Endothelial cell of umbilical vein (primary cell): ENCODE measurements around the gene NFATC3. TPM values are rescaled to one million over a fixed set of nuclear protein-coding genes. Genes with fewer than 3 reads are reported as not detected.
A peak's percentile ranks its signal among the peaks of the same experiment; 100 is the strongest.
"Not testable (repeated sequence)": the region's sequence is repeated elsewhere in the genome, so short reads cannot be mapped to it uniquely, and the experiment has no call there.

Experiments used
- BruUV-seq: library from RNA; stranded (reverse); fragments of 400-500 nt; replicated peaks from 2 replicates; lab custom pipeline; 2021; lab: Mats Ljungman, UMichigan
- CTCF ChIA-PET: fragments of 300-600, 350-600 bp; sonication (Branson Sonifier 250); formaldehyde crosslinking; loops from one replicate; lab custom pipeline; 2021; ENCODE audit warnings: antibody characterized with exemption, inconsistent platforms; lab: Charles Lee
- POLR2A ChIA-PET: fragments of 300-600, 350-600 bp; sonication (Branson Sonifier 250); formaldehyde crosslinking; loops from one replicate; lab custom pipeline; 2021; ENCODE audit warnings: antibody characterized with exemption, inconsistent platforms; lab: Charles Lee
- DNase-seq: peaks from one replicate; pipeline ENCODE4 v3.0.0-alpha.2; 2011; ENCODE audit warnings: low read depth, low spot score
- FAIRE-seq: peaks from 2 replicates; lab custom pipeline; 2011; peaks lifted over from hg19 to GRCh38; lab: Jason Lieb, UNC
- H2AFZ ChIP-seq: 2 replicates; pipeline ENCODE4 v1.6.0; 2012; ENCODE audit warnings: low read depth, low read length, control low read depth, inconsistent platforms
- H3K27ac ChIP-seq: 2 replicates; pipeline ENCODE4 v1.5.1; 2011; ENCODE audit warnings: low read depth, mild to moderate bottlenecking, control low read depth, low read length, moderate library complexity; ENCODE audit not compliant: insufficient read depth
- H3K27me3 ChIP-seq, 2 experiments: 2 replicates each; pipeline versions ENCODE4 v1.6.0 to v1.6.1; 2011; ENCODE audit warnings: low read length in 2 of 2, mixed read lengths in 1 of 2; ENCODE audit not compliant: control insufficient read depth in 2 of 2, insufficient read depth in 2 of 2
- H3K36me3 ChIP-seq, 2 experiments: 2 replicates in 1 of 2; 3 replicates in 1 of 2; pipeline ENCODE4 v1.5.1; 2011; ENCODE audit warnings: low read length in 2 of 2, mild to moderate bottlenecking in 1 of 2, moderate library complexity in 1 of 2; ENCODE audit not compliant: control insufficient read depth in 2 of 2, insufficient read depth in 2 of 2; ENCODE audit errors: extremely low read depth in 1 of 2
- H3K4me1 ChIP-seq: 3 replicates; pipeline ENCODE4 v1.5.1; 2011; ENCODE audit warnings: mild to moderate bottlenecking, low read length; ENCODE audit not compliant: control insufficient read depth, insufficient read depth; ENCODE audit errors: extremely low read depth
- H3K4me2 ChIP-seq: 2 replicates; pipeline ENCODE4 v1.6.1; 2011; ENCODE audit warnings: low read length, control low read depth, mixed read lengths; ENCODE audit not compliant: insufficient read depth
- H3K4me3 ChIP-seq, 3 experiments: fragments of 200-600 bp in 1 of 3; sonication (generic), shearing (Covaris generic) in 1 of 3; replicated peaks in 1 of 3; 2 replicates each; pipeline ENCODE4 v1.5.1; 2011 to 2016; ENCODE audit warnings: control low read depth in 3 of 3, low read length in 3 of 3, mild to moderate bottlenecking in 2 of 3, inconsistent platforms in 1 of 3, low read depth in 1 of 3, moderate library complexity in 1 of 3; ENCODE audit not compliant: insufficient read depth in 1 of 3
- H3K79me2 ChIP-seq: 2 replicates; pipeline ENCODE4 v1.6.0; 2012; ENCODE audit warnings: low read length, inconsistent platforms; ENCODE audit not compliant: control insufficient read depth, insufficient read depth
- H3K9ac ChIP-seq: replicated peaks from 2 replicates; pipeline ENCODE3; 2011; ENCODE audit warnings: low read length, control low read depth; ENCODE audit not compliant: insufficient read depth; ENCODE audit errors: extremely low read depth
- H3K9me1 ChIP-seq: replicated peaks from 3 replicates; pipeline ENCODE4 v1.6.0; 2011; ENCODE audit warnings: mild to moderate bottlenecking, low read length; ENCODE audit not compliant: control insufficient read depth, insufficient read depth; ENCODE audit errors: extremely low read depth
- H3K9me3 ChIP-seq: replicated peaks from 2 replicates; pipeline ENCODE4 v1.5.1; 2012; ENCODE audit warnings: low read length, inconsistent platforms; ENCODE audit not compliant: control insufficient read depth, insufficient read depth
- H4K20me1 ChIP-seq: replicated peaks from 2 replicates; pipeline ENCODE3; 2011; ENCODE audit warnings: mild to moderate bottlenecking, low read length; ENCODE audit not compliant: control insufficient read depth, insufficient read depth; ENCODE audit errors: extremely low read depth
- CTCF ChIP-seq, 2 donors: IDR thresholded peaks; 1 replicate in 1 of 2; 2 replicates in 1 of 2; pipeline ENCODE4 v1.5.1; 2011; ENCODE audit warnings: low read length in 2 of 2, mild to moderate bottlenecking in 2 of 2, moderate library complexity in 2 of 2, control low read depth in 1 of 2, inconsistent platforms in 1 of 2, low read depth in 1 of 2; ENCODE audit not compliant: insufficient read depth in 1 of 2; ENCODE audit errors: extremely low read depth in 1 of 2
- FOS ChIP-seq: IDR thresholded peaks from 2 replicates; pipeline ENCODE4 v1.6.1; 2011; ENCODE audit warnings: mild to moderate bottlenecking, low read length, moderate library complexity, borderline replicate concordance; ENCODE audit not compliant: insufficient read depth
- GATA2 ChIP-seq: IDR thresholded peaks from 2 replicates; pipeline ENCODE4 v1.7.0; 2011; ENCODE audit warnings: low read depth, mild to moderate bottlenecking, moderate library complexity, mixed read lengths, low read length; ENCODE audit not compliant: insufficient read length, insufficient read depth
- JUN ChIP-seq: IDR thresholded peaks from 2 replicates; pipeline ENCODE4 v1.6.1; 2011; ENCODE audit warnings: borderline replicate concordance, low read depth; ENCODE audit not compliant: insufficient read length, insufficient read depth
- POLR2AphosphoS5 ChIP-seq: IDR thresholded peaks from 2 replicates; pipeline ENCODE4 v1.6.1; 2012; ENCODE audit warnings: low read depth, mild to moderate bottlenecking, control low read depth, low read length, moderate library complexity; ENCODE audit not compliant: insufficient read depth
- dilution Hi-C: fragments of 300-500 bp; cut with MboI; formaldehyde crosslinking; loops from one replicate; pipeline ENCODE4 v1.15.0; 2019; ENCODE audit warnings: low sequenced_read_pairs; ENCODE audit not compliant: extremely low pct_ligation_motif_present
- intact Hi-C: fragments of 100-400 bp; cut with micrococcal nuclease; formaldehyde crosslinking; loops from one replicate; pipeline ENCODE4 v1.10.0; 2022
- polyA plus RNA-seq, 4 experiments: library from polyadenylated mRNA; depleted of rRNA in 3 of 4; stranded (reverse) in 3 of 4; unstranded in 1 of 4; fragments of >200 nt; gene quantifications; 2 replicates each; pipeline versions ENCODE4 v1.2.1 to v1.2.3, GENCODE V29; 2011 to 2012; ENCODE audit warnings: missing spikeins in 1 of 4
- total RNA-seq: library from RNA; stranded (reverse); gene quantifications from 2 replicates; pipeline ENCODE4 v1.2.3, GENCODE V29; 2021

The NFATC3 gene
- total and polyA plus RNA-seq, 2 donors (not counting 3 experiments of a cell fraction or from before 2014, with no cell fraction given) = 15.6 to 33.1 TPM

- intact Hi-C loops (no loop called here), dilution Hi-C loops (no loop called here)
- Histone ChIP-seq H3K27me3 (no peaks in the 10 kb centered on the region), H3K4me2 (no peak overlapping the region), H3K9me1 (no peaks in the 10 kb centered on the region), H3K9ac (no peak overlapping the region), H3K79me2 (peaks cover 88% of the 10 kb centered on the region), H3K27ac (no peak overlapping the region), H2AFZ (no peak overlapping the region), H4K20me1 (peaks cover 4% of the 10 kb centered on the region), H3K4me1 (peaks cover 14% of the 10 kb centered on the region), H3K36me3 (no peaks in the 10 kb centered on the region), H3K9me3 (no peaks in the 10 kb centered on the region), H3K4me3 (no peak overlapping the region)
- TF ChIP-seq FOS (no peak), JUN (no peak), POLR2AphosphoS5 (no peak), CTCF (IDR thresholded peaks at IDR 0.05; ENCODE audit: extremely low read depth in 1 of 2, insufficient read depth in 1 of 2, low read depth in 1 of 2, low read length in 2 of 2) (no peak), GATA2 (no peak)
- BruUV-seq = no TSS peak
- FAIRE-seq = no peak
- CTCF ChIA-PET = interaction anchor here (4.1 kb wide), 1 partner anchor 137 kb away, joined by 57 read pairs; no protein-coding TSS in a partner anchor
- POLR2A ChIA-PET = no interaction called here
- DNase-seq = peak; percentile 74
Observed at GRCh38 chr16:68091380-68092261, 6.5 kb downstream of the NFATC3 start.

GRCh38 chr16:68092275-68092674 lies 7.1 kb downstream of the NFATC3 start:
- not testable (repeated sequence) for H3K27me3 ChIP-seq

More at GRCh38 chr16:68092275-68092674, 7.1 kb downstream of the NFATC3 start:
- dilution Hi-C loops, H3K4me2 ChIP-seq, H4K20me1 ChIP-seq, H3K9ac ChIP-seq, H3K4me1 ChIP-seq, POLR2A ChIA-PET, intact Hi-C loops, H3K4me3 ChIP-seq, DNase-seq, H3K36me3 ChIP-seq, FAIRE-seq, H3K9me1 ChIP-seq, H3K9me3 ChIP-seq, BruUV-seq, H2AFZ ChIP-seq, H3K27ac ChIP-seq: not testable (repeated sequence)
- peaks cover 88% of the 10 kb centered on the region for H3K79me2 ChIP-seq
- CTCF ChIA-PET = interaction anchor here (1.0 to 4.1 kb wide), 3 partner anchors 11 to 137 kb away, joined by 3 to 57 read pairs (median 4); no protein-coding TSS in a partner anchor
